Fibroblast of skin of right quadriceps (primary cell): ENCODE data around the gene C16orf89.
"Not testable (repeated sequence)": the region's sequence is repeated elsewhere in the genome, so short reads cannot be mapped to it uniquely, and the experiment has no call there.

Source experiments
- DNase-seq: peaks from one replicate; pipeline ENCODE4 v3.0.0-alpha.2; 2013

C16orf89 gene

GRCh38 chr16:5059386-5060072 lies 6.2 kb downstream of the C16orf89 start:
- no peak for DNase-seq

- peak; percentile 42 for DNase-seq
Measured at GRCh38 chr16:5058476-5058875, 7.3 kb downstream of the C16orf89 start.

- DNase-seq, result no peak
Measured at GRCh38 chr16:5056352-5056751, 9.4 kb downstream of the C16orf89 start.

GRCh38 chr16:5054876-5055865 lies 10.6 kb downstream of the C16orf89 start:
- no peak for DNase-seq

GRCh38 chr16:5046914-5047313 lies 18.8 kb downstream of the C16orf89 start:
- DNase-seq, result no peak

GRCh38 chr16:5045499-5046115 lies 20.1 kb downstream of the C16orf89 start:
- no peak for DNase-seq

- DNase-seq, result not testable (repeated sequence)
Measured at GRCh38 chr16:5044581-5044980, 21.2 kb downstream of the C16orf89 start.

- no peak for DNase-seq
Measured at GRCh38 chr16:5044011-5044540, 21.7 kb downstream of the C16orf89 start.

- peak; percentile 44 for DNase-seq
Measured at GRCh38 chr16:5042574-5043171, 23.1 kb downstream of the C16orf89 start.

- DNase-seq, result peak; percentile 55
Measured at GRCh38 chr16:5041600-5042133, 24.1 kb downstream of the C16orf89 start.

- DNase-seq, result no peak
Measured at GRCh38 chr16:5040451-5040850, 25.3 kb downstream of the C16orf89 start.

GRCh38 chr16:5036228-5037156 lies 29.3 kb downstream of the C16orf89 start:
- no peak for DNase-seq

GRCh38 chr16:5035909-5036227 lies 29.9 kb downstream of the C16orf89 start:
- no peak for DNase-seq

- DNase-seq, result no peak
Measured at GRCh38 chr16:5034167-5034523, 31.6 kb downstream of the C16orf89 start.

- peak; percentile 81 for DNase-seq
Measured at GRCh38 chr16:5033256-5034166, 32.2 kb downstream of the C16orf89 start, which contains the start of gene NAGPA. Gene NAGPA, minus strand, starts transcription at chr16:5033935. Its CDS starts 21 bp downstream, at chr16:5033914.

- no peak for DNase-seq
Measured at GRCh38 chr16:5032748-5033167, 33.0 kb downstream of the C16orf89 start.

GRCh38 chr16:5031601-5032000 lies 34.2 kb downstream of the C16orf89 start:
- no peak for DNase-seq

GRCh38 chr16:5030251-5030870 lies 35.4 kb downstream of the C16orf89 start:
- no peak for DNase-seq

GRCh38 chr16:5028950-5029475 lies 36.7 kb downstream of the C16orf89 start:
- no peak for DNase-seq
